Stimulated activated CD4-positive, alpha-beta T cell treated with anti-CD3 and anti-CD28 coated beads, Interleukin-15, amount 100 ng/mL, for 24 hours (primary cell): ENCODE measurements around the gene ABI2.
"Not testable (repeated sequence)": the region's sequence is repeated elsewhere in the genome, so short reads cannot be mapped to it uniquely, and the experiment has no call there.

Experiments
- DNase-seq: peaks from one replicate; pipeline ENCODE4 v3.0.0-alpha.2; 2020

ABI2 gene

DNA sequence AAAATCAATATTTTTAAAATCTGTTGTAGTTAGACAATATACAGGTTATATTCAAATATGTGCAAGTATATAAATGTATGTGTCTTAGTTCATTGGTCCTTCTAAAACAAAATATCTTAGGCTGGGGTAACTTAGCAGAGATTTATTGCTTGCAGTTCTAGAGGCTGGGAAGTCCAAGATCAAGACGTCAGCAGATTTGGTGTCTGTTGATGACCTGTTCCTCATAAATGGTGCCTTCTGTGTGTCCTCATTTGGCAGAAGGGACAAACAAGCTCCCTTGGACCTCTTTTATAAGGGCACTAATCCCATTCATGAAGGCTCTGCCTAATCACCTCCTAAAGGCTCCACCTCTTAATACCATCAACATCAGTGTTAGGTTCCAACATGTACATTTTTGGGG, 31.3 kb downstream of the ABI2 start:
- DNase-seq: no peak

DNA sequence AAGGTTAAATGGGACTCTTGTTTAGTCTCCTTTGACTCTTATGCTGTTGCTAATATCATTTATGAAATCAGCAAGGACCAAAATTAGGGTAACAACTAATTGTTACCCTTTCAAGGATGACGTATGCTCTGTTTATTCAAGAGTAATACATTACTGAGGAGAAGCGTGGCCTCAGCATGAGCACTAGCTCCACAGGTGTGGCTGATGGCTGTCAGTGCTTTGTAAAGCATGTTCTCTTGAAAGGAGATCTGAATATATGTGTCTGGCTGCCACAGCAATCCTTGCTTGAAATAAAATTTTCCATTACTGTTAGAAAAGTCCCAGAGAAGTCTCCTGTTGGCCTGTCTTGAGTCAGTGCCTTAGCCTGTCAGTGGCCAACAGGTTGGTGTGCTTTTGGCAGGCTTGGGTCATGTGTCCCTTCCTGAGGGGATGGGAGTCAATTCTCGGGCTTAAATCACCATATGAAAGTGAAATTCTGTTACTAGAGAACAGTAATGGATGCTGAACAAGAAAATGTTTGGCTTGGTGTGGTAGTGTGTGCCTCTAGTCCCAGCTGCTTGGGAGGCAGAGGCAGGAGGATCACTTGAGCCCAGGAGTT, 32.7 kb downstream of the ABI2 start:
- DNase-seq: no peak

DNA sequence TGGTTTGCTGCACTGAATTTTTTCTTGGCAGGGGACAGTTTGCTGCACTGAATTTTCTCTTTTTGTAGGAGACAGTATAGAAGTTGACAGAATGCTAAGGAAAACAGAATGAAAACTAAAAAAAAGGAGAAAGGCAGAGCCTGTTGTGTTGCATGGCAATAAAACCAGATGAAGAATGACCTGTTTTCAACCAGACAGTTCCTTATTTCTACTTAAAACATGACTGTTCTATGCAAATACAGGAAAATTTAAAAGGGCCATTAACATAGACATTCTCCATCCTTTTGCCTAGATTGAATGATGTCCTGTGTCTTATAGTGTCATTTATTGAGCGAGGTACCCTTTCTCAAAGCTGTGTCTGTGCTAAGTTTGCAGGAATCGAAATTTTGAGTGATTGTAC, 33.3 kb downstream of the ABI2 start:
- DNase-seq: no peak

- no peak for DNase-seq
These were observed 33.7 kb downstream of the ABI2 start for GRCh38 chr2:203361922-203362321.

GRCh38 chr2:203366639-203367466, 38.7 kb downstream of the ABI2 start:
- no peak for DNase-seq

- DNase-seq: not testable (repeated sequence)
These were observed 44.5 kb downstream of the ABI2 start for GRCh38 chr2:203372706-203373105.

GRCh38 chr2:203376173-203376572, 48.0 kb downstream of the ABI2 start:
- no peak for DNase-seq

DNA sequence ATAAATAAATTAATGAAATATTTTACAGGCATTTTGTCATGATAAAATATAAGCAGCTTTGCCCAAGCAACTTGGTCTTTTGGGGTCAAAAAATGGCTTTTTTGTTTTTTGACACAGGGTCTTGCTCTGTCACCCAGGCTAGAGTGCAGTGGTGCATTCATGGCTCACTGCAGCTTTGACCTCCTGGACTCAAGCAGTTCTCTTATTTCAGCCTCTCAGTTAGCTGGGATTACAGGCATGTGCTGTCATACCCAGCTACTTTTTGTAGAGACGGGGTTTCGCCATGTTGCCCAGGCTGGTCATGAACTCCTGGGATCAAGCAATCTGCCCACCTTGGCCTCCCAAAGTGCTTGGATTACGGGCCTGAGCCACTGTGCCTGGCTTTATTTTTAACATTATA, 51.0 kb downstream of the ABI2 start:
- DNase-seq: no peak

DNA sequence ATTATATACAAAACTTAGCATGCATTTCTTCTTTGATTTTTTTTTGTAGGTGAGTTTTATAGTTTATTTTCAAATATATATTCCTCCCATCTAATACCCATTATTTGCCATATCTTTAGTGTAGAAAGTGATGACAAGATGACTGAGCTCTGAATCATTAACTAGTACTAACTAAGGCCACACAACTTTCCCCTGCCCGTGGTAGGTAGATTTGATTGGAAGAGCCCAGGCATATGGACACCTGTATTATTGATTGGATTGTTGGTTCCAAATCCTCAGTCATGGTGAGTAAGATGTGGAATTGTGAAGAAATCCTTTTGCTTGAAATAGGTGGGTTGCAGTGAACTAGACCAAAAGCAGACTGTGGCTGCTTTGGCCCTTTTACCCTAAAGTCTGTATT, 54.8 kb downstream of the ABI2 start:
- DNase-seq: no peak

DNA sequence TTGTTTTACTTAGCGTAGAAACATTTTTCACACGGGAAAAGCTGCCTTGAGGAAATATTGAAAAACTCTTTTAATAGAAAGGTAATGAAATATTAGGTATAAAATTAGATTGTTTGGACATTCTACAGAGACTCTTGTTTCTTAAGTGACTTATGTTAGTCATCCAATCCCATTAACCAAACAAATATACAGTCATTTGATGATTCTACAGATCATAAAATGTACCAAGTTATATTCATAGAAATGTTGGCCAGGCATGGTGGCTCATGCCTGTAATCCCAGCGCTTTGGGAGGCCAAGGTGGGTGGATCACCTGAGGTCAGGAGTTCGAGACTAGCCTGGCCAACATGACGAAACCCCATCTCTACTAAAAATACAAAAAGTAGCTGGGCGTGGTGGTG, 60.0 kb downstream of the ABI2 start:
- not testable (repeated sequence) for DNase-seq

DNA sequence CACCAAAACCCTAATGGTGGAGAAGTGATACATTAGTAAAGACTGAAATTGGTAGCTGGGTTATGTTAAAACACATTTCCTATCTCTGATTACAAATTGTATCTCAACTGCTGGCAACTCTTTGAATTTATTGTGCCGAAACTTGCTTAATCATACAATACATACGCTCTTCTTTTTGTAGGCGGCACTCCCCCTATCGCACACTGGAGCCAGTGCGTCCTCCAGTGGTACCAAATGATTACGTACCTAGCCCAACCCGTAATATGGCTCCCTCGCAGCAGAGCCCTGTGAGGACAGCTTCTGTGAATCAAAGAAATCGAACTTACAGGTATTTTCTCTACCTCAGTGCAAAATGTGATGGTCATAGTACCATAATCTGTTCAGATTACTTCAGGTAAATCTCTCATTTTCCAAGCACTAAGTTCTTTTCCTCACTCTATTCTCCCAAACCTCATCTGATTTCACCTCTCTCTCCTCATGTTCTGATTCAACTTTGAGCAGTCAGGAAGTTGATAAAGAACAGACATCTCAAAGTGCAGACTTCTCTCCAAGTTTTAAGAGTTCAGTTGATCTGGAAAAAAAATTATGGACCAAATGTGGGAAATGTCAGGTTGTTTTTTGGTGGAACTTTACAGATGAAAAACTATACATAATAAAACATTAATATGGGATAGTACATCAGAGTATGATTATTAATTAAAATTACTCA, 66.5 kb downstream of the ABI2 start:
- no peak for DNase-seq

DNA sequence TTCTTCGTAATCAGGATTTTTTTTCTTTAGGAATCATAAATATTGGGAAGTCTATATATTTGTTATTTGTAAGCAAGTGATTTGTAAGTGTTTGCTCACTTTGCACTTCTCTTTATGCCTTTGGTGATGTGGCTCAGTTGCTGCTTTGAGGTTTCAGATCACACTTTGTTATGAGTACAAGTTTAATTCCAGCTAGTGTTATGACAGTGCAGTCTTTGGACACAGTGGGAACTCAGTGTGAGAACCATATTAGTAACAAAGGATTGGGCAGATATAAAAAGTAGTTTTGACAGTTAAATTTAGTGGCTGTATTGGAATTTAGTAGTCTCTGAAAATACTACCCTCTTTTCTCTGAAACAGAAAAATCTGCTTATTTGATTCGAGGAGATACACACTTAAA, 67.7 kb downstream of the ABI2 start:
- DNase-seq: no peak

DNA sequence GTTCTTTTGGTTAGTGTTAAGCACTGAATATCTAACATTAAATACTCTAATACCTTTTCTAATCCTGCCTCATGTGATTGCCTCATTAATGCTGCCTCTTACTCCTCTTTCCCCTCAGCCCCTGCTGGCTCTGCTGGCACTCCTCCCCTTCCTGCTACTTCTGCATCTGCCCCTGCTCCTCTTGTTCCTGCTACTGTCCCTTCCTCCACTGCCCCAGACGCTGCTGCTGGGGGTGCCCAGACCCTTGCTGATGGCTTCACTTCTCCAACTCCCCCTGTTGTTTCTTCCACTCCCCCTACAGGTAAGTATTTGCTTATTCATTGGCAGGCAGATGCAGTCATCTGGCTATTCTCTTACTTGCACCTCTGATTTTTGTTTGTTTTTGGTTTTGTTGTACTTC, 68.5 kb downstream of the ABI2 start:
- no peak for DNase-seq

DNA sequence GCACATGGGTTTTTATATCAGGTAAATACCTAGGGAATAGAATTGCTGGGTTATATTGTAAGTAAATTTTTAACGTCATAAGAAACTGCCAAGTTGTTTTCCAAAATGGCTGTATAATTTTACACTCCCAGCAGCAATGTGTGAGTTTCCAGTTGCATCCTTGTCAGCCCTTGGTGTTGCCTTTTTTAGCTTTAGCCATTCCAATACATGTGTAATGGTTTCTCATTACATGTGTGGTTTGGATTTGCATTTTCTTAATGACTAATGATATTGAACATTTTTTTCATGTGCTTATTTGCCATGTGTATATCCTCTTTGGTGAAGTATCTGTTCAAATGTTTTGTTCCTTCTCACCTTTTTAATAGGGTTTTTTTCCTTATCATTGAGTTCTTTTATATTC, 70.8 kb downstream of the ABI2 start:
- no peak for DNase-seq

DNA sequence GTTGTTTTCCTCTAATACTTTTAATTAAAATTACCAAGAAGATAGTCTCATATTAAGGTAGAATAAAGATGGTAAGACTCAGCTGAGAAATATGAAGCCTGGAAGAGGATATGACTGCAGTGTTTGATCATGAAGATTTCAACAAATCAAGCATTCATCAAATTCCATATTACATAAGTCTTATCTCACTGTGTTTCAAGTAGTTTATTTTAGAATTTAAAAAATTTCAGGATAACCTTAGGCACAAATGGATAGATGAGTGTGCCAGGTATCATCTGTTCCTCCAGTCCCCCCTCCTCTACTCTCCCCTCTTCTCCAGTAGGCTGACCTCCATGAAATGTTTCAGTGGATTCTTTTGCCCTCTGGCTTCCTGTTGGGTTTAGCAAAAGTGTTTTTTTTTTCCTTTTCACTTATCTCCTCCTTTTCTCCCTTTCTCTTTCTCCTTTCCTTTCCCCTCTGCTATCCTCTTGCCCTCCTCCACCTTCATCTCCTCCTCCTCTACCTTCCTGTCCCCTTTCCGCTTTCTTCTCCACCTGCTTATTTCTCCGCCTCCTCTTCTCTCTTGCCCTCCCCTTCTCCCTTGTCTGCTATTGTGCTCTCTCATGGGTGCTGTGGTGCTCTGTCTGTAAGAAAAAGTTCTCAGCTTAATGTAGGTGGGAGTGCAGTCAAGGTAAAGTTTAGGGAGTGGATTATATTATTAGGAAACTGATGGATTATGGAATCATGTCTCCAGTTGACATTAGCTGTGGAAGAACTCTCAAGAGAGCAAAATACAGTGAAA, 72.8 kb downstream of the ABI2 start:
- DNase-seq: no peak

- DNase-seq: no peak
These were observed 76.8 kb downstream of the ABI2 start for GRCh38 chr2:203404996-203405395.

DNA sequence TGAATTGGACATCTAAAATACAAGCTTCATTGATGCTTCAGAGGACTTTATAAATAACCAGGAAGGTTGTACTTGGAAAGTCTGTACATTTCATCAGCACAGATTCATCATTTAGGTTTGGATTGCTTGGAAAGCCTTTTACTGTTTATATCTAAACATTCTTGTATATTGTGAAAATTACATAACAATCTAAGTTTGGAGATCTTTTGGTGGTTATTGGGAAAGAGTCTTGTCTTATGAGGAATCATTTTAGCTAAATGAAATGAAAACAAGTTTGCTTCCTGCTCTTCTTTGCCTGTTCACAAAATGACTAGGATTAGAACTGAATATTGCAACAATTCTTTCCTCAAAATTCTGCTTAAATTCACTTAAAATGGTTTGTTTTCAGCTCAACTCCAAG, 79.3 kb downstream of the ABI2 start:
- no peak for DNase-seq

DNA sequence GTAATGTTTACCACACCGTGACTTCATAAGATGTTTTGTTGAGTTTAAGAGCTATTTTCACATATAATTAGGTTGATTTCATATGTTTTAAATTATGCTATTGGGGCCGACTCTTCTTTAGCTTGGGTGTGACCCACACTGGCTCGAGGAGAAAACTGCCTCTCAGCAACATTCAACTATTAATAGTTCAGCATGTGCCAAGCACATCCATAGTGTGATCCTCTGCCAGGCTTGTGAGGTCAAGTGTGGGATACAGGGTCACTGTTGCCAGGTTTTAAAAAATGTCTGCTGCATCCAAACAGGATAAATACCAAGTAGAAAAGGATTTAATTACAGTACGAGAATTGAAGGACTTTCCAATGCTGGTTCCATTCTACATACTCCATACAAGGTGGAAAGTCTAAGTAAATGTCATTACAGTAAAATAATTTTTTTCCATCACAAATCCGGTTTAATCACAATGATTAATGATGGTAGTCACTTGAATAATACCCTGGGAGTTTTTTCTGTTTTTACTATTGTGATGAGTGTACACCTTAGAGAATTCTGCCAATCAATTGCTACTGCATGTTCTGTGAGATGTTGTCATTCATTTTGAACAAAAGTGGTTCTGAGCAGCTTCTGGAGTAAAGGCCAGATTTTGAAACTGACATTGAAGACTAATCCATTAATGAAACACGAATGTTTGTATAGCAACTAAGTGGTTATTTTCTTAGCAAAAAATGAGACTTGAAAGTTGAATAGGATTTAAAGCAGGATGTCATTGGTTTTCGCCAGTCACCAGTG, 84.5 kb downstream of the ABI2 start:
- no peak for DNase-seq

- DNase-seq: no peak
These were observed 85.6 kb downstream of the ABI2 start for GRCh38 chr2:203413796-203414195.

DNA sequence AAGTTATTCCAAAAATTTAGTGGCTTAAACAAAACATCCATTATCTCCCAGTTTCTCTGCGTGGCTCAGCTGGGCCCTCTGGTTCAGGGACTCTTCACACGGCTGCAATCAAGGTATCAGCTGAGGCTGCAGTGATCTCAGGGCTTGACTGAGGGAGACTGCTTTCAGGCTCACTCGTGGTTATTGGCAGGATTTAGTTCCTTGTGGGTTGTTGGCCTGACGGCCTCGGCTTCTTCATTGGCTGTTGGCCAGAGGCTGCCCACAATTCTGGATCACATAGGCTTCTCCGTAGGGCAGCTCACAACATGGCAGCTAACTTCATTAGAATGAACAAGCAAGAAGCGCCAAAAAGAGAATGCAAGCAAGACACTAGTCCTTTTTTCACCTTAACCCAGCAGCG, 90.1 kb downstream of the ABI2 start:
- DNase-seq: no peak

DNA sequence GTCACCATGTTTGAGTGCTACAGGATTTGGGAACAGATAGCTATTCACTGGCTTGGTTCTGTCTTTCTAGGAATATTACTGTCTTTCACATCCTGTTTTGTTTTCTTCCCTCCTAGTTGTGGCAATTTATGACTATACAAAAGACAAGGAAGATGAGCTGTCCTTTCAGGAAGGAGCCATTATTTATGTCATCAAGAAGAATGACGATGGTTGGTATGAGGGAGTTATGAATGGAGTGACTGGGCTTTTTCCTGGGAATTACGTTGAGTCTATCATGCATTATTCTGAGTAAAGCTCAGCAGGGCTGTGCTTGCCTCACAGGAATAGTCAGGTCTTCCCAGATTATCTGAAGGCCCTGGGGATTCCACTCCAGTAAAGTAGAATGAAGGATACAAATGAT, 98.9 kb downstream of the ABI2 start:
- no peak for DNase-seq

DNA sequence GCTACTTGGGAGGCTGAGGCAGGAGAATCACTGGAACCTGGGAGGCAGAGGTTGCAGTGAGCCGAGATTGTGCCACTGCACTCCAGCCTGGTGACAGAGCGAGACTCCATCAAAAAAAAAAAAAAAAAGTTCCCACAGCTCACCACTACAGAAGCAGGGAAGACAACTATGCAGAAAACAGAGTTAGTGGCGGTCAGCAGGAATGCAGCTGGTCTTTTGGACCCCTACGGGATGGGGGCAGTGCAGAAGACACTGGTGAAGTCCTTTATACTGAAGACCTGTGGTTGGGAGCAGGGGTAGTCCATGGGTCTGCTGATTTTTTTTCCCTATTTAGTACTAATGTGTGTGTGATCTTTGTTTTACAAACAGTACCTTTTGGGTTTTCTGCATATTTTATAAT, 101.4 kb downstream of the ABI2 start:
- not testable (repeated sequence) for DNase-seq
